Right kidney (tissue), 1 donor: ENCODE measurements around the gene GPR137B.
"Not testable (repeated sequence)": the region's sequence is repeated elsewhere in the genome, so short reads cannot be mapped to it uniquely, and the experiment has no call there.

Experiments
- DNase-seq: peaks from one replicate; pipeline ENCODE4 v3.0.0-alpha.2; 2016

Gene GPR137B

GRCh38 chr1:236143104-236143948 lies 987 bp downstream of the GPR137B start:
- peak; percentile 80 for DNase-seq

DNA sequence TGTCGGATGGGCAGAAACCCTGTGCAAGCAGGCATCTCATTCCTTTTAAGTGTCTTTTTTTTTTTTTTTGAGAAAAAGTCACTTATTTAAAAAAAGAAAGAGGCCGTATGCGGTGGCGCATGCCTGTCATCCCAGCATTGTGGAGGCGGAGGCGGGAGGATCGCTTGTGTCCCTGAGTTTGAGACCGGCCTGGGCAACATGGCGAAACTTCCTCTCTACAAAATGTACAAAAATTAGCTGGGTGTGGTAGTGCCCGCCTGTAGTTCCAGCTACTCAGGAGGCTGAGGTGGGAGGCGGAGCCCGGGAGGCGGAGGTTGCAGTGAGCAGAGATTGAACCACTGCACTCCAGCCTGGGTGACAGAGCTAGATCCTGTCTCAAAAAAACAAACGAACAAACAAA lies 1.7 kb downstream of the GPR137B start:
- no peak for DNase-seq

DNA sequence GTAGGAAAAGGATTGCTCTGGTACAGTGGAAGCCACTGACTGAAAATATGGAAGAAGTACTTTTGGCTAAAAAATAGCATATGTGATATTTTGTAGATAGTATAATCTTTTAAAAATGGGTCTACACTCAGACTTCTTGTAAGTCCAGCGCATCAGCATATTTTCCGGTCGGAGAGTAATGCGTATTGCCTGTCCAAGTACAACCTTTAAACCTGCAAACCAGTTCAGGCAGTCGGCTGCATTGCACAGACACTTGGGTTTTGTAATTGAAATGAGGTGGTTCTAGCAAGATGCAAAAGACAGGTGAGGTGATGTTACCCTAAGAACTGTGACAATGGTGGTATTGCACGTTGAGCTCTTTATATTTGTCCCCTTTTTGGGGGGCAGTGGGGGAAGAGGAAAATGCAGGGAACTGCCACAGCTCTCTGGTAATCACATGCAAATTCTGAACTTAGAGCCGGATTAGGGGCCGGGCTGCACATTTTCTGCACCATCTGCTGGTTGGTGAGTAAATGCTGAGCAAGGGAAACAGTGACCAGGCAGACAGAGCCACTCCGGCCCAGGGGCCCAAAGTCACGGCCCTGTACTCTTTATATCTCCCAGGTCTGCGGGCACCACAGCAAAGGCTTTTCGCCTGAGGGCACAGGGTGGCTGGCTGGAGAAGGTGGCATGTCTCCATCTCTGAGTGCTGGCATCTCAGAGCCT lies 2.3 kb downstream of the GPR137B start:
- peak; percentile 46 for DNase-seq

- no peak for DNase-seq
Observed at GRCh38 chr1:236147068-236147467, 4.7 kb downstream of the GPR137B start.

- no peak for DNase-seq
Observed at GRCh38 chr1:236147521-236148469, 5.5 kb downstream of the GPR137B start.

DNA sequence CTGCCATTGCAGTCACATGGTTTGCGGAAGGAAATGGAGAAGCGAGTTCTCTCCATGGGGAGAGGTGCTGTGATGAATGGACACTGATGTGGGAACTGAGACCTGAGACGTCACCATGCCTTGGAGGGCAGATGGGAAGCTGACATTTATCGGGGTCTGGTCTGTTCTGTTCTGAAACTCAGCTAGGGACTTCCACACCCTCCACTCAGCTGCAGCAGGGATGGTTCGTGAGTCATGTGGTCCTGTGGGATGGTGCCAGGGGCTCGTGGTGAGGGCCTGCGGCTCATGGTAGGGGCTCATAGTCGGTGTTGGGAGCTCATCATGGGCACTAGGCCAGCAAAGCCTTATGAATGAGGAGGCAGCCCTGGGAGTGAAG lies 6.1 kb downstream of the GPR137B start:
- no peak for DNase-seq

DNA sequence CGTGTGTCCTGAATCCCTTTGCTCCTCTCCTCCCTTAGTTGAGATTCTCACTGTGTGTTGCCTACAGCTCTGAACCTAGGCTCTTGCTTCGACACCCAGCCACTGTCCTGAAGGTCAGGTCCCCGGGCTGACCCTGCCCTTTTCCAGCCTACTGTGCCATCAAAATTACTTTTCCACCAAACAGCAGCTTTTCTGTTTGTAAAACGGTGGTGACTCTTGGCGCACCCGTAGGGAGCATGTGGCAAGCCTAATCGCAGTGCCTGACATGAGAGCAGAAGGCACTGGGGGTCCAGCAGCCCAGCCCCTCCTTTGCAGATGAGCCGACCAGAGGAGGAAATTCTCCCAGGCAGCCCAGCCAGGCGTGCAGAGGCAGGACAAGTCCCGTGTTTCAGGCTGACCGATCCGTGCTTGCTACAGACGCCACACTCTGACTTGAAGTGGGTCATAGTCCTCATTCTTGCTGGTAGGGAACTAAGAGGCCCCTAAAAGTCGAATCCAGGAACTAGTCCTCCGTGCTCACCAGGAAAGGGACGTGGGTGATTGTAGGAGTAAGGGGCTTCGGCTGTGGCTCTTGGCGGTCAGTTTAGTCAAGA lies 6.8 kb downstream of the GPR137B start:
- peak; percentile 27 for DNase-seq

GRCh38 chr1:236149696-236150228 lies 7.4 kb downstream of the GPR137B start:
- peak; percentile 35 for DNase-seq

GRCh38 chr1:236150311-236150955 lies 8.1 kb downstream of the GPR137B start:
- peak; percentile 49 for DNase-seq

DNA sequence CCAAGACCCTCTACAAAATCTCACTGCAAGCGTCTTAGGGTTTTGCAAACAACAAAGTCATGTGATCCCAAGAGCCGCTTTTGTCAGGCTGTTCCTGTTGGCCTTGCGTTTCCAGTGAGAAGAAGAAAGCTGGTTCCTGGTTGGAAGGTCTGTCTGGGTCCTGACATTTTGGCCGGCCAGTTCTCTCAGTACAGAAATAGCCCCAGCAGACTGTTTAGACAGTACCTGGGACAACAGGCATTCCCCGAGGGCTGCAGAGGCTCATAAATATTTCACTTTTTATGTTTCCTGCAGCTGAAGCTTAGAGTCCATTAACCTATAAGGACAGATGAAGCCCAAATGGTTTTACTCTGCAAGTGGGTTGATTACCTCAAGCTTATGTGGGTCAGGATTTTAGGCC lies 8.6 kb downstream of the GPR137B start:
- DNase-seq, result no peak

DNA sequence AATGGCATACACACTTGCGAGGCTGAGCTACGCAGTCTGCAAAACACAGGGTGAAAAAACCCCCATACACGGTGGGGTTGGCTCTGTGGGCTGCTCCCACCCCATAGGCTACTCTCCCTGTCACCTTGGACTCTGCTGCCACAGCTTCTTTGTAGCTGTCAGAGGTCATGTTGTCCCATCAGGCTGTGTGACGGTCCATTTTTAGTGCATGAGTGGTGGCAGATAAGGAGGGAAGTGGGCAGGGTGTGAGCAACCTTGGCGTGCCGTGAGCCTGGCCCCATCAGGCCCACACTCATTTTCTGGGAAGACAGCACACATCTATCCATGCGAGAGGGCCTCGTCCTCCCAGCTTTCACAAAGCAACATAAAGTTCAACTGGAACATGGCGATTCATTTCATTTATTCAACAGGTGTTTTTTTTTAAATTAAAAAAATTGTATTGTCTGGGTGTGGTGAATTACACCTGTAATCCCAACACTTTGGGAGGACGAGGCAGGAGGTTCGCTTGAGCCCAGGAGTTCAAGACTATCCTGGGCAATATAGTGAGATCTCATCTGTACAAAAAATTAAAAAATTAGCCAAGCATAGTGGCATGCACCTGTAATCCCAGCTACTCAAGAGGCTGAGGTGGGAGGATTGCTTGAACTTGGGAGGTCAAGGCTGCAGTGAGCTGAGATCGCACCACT lies 9.5 kb downstream of the GPR137B start:
- no peak for DNase-seq

GRCh38 chr1:236154126-236154525 lies 11.8 kb downstream of the GPR137B start:
- no peak for DNase-seq

DNA sequence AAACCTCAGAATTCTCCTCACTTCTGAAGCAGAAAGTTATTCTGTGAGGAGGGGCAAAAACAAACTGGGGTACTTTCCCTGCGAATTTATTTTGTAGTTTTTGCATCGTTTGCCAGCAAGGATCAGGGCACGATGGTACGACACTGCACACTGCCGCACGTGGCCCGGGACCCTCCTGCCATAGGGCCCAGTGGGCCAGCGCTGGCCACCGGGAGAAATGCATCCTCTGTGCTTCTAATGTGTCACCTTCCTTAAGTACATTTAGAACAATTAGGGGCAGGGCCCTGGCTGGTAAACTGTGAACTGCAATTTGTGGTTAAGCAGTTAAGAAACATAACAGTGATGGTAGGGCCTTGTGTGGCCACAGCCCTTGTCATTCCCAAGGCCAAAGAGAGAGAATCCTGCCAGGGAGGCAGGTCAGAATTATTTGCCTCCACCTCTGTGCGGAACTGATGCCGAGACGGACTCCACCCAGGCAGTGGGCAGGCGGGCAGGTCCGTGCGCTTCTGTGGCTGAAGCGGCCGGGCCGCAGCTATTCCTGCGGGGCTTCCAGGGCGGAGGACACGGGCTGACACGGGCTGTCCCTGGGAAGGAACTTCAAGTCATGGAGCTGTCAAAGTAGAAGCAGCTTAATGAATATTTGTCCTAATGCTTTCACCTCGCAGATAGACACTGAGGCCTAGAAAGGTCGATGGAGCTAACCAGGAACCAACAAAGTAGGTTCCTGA lies 12.5 kb downstream of the GPR137B start:
- no peak for DNase-seq

DNA sequence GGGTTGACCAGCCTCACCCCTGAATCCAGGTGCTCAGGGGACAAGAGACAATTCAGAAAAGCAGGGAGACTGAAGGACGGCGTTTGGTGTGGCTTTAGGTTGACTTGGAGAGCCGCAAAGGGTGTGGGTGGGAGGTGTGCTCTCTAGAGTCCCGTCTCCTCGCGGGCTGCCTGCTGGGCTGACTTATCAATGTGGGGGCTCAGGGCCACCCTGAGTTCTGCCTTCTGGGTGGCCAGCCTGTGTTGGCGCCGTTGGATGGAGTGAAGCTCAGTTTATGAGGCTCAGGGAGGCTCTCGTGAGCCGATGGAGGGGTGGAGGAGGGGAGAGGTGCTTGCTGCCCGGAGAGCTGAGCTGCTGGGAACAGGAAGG lies 13.0 kb downstream of the GPR137B start:
- no peak for DNase-seq

DNA sequence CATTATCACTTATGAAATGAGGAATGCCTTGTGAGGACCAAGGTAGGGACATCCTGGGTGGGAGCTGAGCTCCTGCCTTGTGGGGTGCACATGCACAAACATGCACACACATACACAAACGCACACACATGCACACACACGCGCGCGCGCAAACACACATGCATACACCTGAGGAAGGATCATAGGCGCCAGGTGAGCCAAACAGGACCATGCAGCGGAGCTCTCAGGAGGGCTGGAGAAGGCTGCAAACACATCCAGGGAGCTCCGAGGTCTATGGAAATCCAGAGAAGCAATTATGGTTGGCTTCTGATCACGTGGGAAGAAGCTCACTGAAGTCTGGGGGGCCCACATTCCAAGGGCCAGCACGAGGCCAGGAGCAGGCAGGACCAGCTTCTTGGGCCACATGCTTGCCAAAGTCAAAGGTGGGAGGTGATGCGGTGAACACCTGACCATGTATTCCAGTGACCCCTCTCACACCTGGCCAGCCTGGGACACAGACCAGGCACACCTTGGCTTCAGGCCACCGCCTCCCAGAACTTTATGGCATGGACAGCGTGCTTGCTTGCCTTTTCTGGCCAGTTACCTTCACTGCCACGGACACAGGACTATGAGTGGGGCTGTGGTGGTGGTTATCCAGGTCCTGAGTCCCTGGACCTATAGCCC lies 13.6 kb downstream of the GPR137B start:
- no peak for DNase-seq

GRCh38 chr1:236156512-236157208 lies 14.3 kb downstream of the GPR137B start:
- no peak for DNase-seq

GRCh38 chr1:236158072-236158471 lies 15.7 kb downstream of the GPR137B start:
- DNase-seq, result not testable (repeated sequence)

- DNase-seq, result no peak
Observed at GRCh38 chr1:236158719-236159118, 16.4 kb downstream of the GPR137B start.
